SH-SY5Y (cell line): ENCODE measurements around the gene SCARF1.

ENCODE experiments used
- GATA2 ChIP-seq: IDR thresholded peaks from 2 replicates; pipeline ENCODE4 v1.6.1; 2011; ENCODE audit warnings: mild to moderate bottlenecking, low read depth, low read length
- GATA3 ChIP-seq: IDR thresholded peaks from 2 replicates; pipeline ENCODE4 v1.6.1; 2011; ENCODE audit warnings: low read depth, mild to moderate bottlenecking, low read length, moderate library complexity

DNA sequence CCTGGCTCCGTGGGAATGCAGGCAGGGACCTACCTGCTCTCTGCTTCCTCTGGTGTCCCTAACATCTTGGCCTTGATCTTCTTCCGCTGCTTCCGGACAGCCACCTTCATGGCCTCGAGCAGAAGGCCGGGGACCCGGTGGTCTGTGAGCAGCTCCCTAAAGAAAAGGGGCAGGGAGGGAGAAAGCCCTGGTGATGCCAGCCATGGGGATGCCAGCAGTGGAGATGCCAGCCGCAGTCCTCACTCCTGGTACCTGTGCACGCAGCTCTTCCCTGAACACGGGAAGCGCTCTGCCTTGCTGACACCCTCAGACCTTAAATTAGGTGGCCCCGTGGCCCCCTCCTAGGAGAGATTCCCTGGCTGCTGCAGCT, 2.3 kb upstream of the SCARF1 start:
- TF ChIP-seq GATA2: no peak
- no peak for TF ChIP-seq GATA3
